ENCODE results near the gene OTX1.

The OTX1 gene

DNA sequence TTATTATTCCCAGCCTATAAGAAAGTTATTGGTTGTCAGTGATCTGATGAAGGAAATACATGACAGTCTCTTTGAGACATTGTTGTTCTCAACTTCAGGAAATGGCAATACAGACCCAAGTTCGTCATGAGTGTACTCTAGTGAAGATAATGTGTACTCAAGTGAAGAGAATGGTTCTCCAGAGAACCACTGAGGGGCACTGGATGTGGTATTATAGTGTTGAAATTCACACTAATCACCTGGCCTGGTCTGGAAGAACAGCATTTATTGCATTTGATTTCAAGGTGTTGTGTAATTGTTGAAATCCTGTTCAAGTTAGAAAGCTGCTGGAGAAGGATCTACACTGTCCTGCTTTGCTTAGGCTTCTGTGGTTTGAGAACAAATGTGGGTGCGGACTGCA, 23.4 kb upstream of the OTX1 start:
- H3K4me1 ChIP-seq (ENCODE audit: control insufficient read depth, insufficient read depth, low read length), result no peaks in the 10 kb centered on the region
- no peak overlapping the region for H3K4me2 ChIP-seq (ENCODE audit: low read length)
- no peaks in the 10 kb centered on the region for H3K9me3 ChIP-seq (replicated peaks; ENCODE audit: low read length)
- H3K9ac ChIP-seq (ENCODE audit: low read depth, low read length), result no peak overlapping the region
- no peak overlapping the region for H3K4me3 ChIP-seq (ENCODE audit: low read length)
- H3K27me3 ChIP-seq (ENCODE audit: control insufficient read depth, insufficient read depth, low read length), result no peaks in the 10 kb centered on the region
- peaks cover 4% of the 10 kb centered on the region for H3K36me3 ChIP-seq (ENCODE audit: insufficient read depth, low read length)

DNA sequence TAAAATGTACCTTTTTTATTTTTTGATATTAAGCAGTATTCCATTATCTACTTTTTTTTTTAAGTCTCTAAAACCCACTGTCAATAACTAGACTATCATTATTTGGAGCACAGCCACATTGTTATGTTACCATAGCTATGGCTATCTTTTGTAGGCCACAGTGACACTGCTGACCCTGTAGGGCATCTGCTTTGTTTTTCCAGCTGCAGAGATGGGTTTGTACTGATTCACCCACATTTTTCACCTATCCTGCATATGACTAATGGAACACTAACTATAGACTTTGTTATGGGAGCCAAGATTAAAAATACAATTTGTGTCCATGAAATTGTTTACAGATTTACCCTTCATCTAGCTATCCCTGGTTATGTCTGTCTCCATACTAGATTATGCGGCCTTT, 21.6 kb upstream of the OTX1 start:
- Histone ChIP-seq H3K4me2 (ENCODE audit: low read length) (no peak overlapping the region), H3K9me3 (replicated peaks; ENCODE audit: low read length) (no peaks in the 10 kb centered on the region), H3K9ac (ENCODE audit: low read depth, low read length) (no peak overlapping the region), H3K27me3 (ENCODE audit: control insufficient read depth, insufficient read depth, low read length) (no peaks in the 10 kb centered on the region), H3K36me3 (ENCODE audit: insufficient read depth, low read length) (peaks cover 4% of the 10 kb centered on the region), H3K4me1 (ENCODE audit: control insufficient read depth, insufficient read depth, low read length) (no peaks in the 10 kb centered on the region), H3K4me3 (ENCODE audit: low read length) (no peak overlapping the region)

DNA sequence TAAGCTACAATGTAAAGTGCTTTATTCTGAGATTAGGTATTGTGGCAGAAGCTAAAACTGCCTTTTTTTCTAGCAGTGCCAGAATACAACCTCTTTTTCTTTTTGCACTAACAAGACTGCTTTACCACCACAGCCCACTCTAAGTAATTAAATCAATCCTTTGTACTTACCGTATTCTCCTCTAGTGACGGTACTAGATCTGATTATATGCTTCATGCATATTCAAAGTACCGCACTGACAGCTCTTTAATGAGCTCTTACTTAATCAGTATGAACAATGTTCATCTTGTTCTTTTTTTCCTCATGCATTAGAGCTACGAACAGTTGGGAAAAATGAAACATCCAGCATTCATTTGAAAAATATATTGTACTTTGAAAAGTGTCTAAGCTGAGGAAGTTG, 16.1 kb upstream of the OTX1 start:
- no peaks in the 10 kb centered on the region for H3K9me3 ChIP-seq (replicated peaks; ENCODE audit: low read length)
- no peaks in the 10 kb centered on the region for H3K27me3 ChIP-seq (ENCODE audit: control insufficient read depth, insufficient read depth, low read length)
- no peak overlapping the region for H3K9ac ChIP-seq (ENCODE audit: low read depth, low read length)
- H3K36me3 ChIP-seq (ENCODE audit: insufficient read depth, low read length), result no peaks in the 10 kb centered on the region
- H3K4me1 ChIP-seq (ENCODE audit: control insufficient read depth, insufficient read depth, low read length), result peaks cover 6% of the 10 kb centered on the region
- H3K4me3 ChIP-seq (ENCODE audit: low read length), result no peak overlapping the region
- H3K4me2 ChIP-seq (ENCODE audit: low read length), result no peak overlapping the region

DNA sequence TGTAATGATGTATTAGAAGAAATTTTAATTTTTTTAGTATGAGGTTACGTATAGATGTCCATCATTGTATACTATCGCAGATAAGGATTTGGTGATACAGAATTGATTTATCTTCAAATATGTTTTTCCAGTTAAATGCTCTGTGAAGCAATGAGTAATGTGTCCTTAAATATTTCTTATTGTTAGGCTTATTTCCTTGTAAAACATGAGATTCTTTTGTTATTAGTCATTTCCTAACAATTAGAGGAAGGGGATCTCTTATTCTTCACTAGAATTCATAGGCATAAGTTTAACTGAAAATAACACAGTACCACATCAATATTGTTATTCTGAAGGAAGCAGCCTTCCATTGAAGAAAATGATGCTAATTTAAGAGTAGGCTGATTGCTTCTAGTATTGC, 15.5 kb upstream of the OTX1 start:
- Histone ChIP-seq H3K36me3 (ENCODE audit: insufficient read depth, low read length) (no peaks in the 10 kb centered on the region), H3K9me3 (replicated peaks; ENCODE audit: low read length) (no peaks in the 10 kb centered on the region), H3K4me3 (ENCODE audit: low read length) (no peak overlapping the region), H3K4me2 (ENCODE audit: low read length) (no peak overlapping the region), H3K27me3 (ENCODE audit: control insufficient read depth, insufficient read depth, low read length) (no peaks in the 10 kb centered on the region), H3K9ac (ENCODE audit: low read depth, low read length) (no peak overlapping the region), H3K4me1 (ENCODE audit: control insufficient read depth, insufficient read depth, low read length) (peaks cover 6% of the 10 kb centered on the region)

DNA sequence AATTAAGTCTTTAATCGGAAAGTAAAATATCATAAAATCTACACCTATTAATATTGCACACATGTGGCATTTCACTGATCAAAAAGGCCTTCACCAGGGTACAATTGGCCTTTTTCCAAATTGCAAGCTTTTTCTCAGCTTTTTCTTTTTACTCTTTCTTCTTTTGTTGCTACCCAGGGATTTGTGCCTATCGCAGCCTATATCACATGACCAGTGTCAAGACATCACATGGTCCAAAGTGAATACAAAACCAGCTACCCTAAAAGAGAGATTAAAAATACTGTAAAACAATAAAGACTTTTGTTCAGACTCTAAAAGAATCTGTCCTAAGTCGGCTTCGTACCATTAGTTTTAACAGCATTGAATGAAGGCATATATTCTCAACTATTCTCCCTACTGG, 15.0 kb upstream of the OTX1 start:
- no peaks in the 10 kb centered on the region for H3K9me3 ChIP-seq (replicated peaks; ENCODE audit: low read length)
- no peak overlapping the region for H3K4me3 ChIP-seq (ENCODE audit: low read length)

DNA sequence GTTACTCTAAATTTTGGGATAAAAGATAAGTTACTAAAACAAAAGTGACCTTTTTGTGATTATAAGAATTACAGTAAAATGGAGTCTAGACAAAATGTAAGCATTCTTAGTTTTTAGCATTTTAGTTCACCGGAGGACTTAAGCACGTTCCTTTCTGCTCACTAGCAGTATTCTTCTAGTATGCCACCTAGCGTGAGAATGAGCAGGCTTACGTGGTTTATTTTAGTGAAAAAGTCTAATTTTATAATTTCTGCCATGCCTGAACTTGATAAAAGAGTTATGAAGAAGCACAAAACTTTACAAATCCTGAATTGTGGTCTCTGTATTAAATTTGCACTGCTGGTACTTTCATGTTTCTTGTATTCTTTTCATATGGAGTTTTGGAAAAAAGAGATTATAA, 12.6 kb upstream of the OTX1 start:
- no peaks in the 10 kb centered on the region for H3K36me3 ChIP-seq (ENCODE audit: insufficient read depth, low read length)
- H3K4me3 ChIP-seq (ENCODE audit: low read length), result no peak overlapping the region
- no peaks in the 10 kb centered on the region for H3K27me3 ChIP-seq (ENCODE audit: control insufficient read depth, insufficient read depth, low read length)
- H3K4me1 ChIP-seq (ENCODE audit: control insufficient read depth, insufficient read depth, low read length), result peaks cover 6% of the 10 kb centered on the region
- H3K4me2 ChIP-seq (ENCODE audit: low read length), result no peak overlapping the region
- H3K9ac ChIP-seq (ENCODE audit: low read depth, low read length), result no peak overlapping the region
- no peaks in the 10 kb centered on the region for H3K9me3 ChIP-seq (replicated peaks; ENCODE audit: low read length)

More for the DNA sequence above, 15.0 kb upstream of the OTX1 start:
- Histone ChIP-seq H3K4me1 (ENCODE audit: control insufficient read depth, insufficient read depth, low read length) (peaks cover 6% of the 10 kb centered on the region), H3K36me3 (ENCODE audit: insufficient read depth, low read length) (no peaks in the 10 kb centered on the region), H3K9ac (ENCODE audit: low read depth, low read length) (no peak overlapping the region), H3K4me2 (ENCODE audit: low read length) (no peak overlapping the region), H3K27me3 (ENCODE audit: control insufficient read depth, insufficient read depth, low read length) (no peaks in the 10 kb centered on the region)

DNA sequence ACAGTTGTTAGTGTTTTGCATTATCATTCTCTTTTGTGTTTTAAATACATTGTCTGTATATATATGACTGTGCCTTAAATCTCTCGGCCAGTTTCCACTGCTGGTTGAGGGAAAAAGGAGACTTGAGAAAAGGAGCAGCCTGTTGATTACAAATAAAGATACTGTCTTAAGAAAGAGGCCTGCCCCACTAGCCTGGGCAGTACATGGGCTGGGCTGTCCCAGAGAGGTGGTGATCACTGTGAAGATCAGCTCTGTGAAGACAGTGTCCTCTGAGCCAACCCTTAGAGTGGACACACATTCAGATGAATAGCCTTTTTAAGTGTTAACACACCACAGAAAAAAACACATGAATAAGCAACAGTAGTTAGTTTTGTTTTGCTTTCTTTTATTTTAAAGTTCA, 10.0 kb upstream of the OTX1 start:
- H3K4me3 ChIP-seq (ENCODE audit: low read length), result no peak overlapping the region

DNA sequence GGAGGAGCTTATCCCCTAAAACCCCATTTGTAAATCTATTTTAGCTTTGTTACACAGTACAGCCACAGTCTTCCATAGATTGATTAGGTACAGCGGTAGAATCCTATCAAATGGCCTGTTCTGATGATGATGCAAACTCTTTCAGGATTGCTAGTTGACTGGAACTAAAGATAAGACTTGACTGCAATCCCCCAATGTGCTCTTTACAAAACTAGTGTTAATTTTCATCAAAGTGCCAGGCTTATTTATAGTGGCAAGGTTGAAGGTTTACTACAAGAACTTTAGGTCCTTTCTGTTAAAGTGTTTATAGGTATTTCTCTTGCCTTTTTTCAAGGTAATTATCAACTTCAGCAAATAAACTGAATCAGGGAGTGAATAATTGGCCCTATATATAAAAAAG, 9.0 kb upstream of the OTX1 start:
- Histone ChIP-seq H3K9ac (ENCODE audit: low read depth, low read length) (no peak overlapping the region), H3K4me3 (ENCODE audit: low read length) (no peak overlapping the region), H3K9me3 (replicated peaks; ENCODE audit: low read length) (no peaks in the 10 kb centered on the region), H3K4me1 (ENCODE audit: control insufficient read depth, insufficient read depth, low read length) (no peaks in the 10 kb centered on the region), H3K27me3 (ENCODE audit: control insufficient read depth, insufficient read depth, low read length) (no peaks in the 10 kb centered on the region), H3K4me2 (ENCODE audit: low read length) (no peak overlapping the region), H3K36me3 (ENCODE audit: insufficient read depth, low read length) (no peaks in the 10 kb centered on the region)

More for the DNA sequence above, 10.0 kb upstream of the OTX1 start:
- Histone ChIP-seq H3K4me1 (ENCODE audit: control insufficient read depth, insufficient read depth, low read length) (no peaks in the 10 kb centered on the region), H3K27me3 (ENCODE audit: control insufficient read depth, insufficient read depth, low read length) (no peaks in the 10 kb centered on the region), H3K9ac (ENCODE audit: low read depth, low read length) (no peak overlapping the region), H3K9me3 (replicated peaks; ENCODE audit: low read length) (no peaks in the 10 kb centered on the region), H3K36me3 (ENCODE audit: insufficient read depth, low read length) (no peaks in the 10 kb centered on the region), H3K4me2 (ENCODE audit: low read length) (no peak overlapping the region)

DNA sequence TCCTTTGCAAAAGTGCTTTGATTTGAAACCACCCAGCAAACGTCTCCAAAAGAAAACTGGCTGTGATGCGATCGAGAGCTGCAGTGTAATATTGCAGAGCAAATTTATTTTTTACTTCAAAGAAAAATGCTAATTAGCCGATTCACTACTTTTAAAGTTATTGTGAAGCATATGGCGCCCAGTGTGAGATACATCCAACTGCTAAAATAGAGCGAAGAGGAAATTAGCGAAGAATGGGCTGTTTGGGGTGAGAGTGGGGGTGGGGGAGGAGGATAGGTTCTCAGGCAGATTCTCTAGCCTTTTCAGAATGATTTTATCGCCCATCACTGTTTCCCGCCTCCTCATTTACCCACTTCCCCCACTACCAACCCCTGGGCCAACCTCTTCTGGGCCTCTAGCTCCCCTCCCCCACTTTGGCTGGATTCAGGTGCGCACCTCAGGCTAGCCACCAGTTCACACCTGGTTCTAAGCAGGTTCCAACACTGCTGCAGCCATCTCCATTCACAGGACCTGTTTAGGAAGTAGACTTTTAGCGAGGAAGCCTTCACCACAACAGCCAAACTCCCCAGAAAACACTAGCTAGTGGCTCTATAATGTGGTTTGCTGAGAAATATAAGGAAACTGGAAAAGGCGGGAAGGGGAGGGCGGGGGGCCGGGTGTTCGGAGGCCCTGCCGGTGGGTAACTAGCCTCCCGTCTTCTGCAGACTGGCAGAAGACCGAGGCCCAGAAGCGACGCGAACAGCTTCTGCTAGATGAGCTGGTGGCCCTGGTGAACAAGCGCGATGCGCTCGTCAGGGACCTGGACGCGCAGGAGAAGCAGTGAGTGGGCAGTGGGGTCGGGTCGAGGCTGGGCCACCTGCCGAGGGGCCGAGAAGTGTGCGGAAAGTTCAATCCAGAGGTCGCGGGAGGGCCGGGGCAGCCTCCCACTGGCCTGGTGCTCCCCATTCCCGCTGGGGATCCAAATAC, 6.0 kb upstream of the OTX1 start:
- peaks cover 5% of the 10 kb centered on the region for H3K4me1 ChIP-seq (ENCODE audit: control insufficient read depth, insufficient read depth, low read length)
- no peaks in the 10 kb centered on the region for H3K9me3 ChIP-seq (replicated peaks; ENCODE audit: low read length)
- H3K9ac ChIP-seq (ENCODE audit: low read depth, low read length), result no peak overlapping the region
- H3K36me3 ChIP-seq (ENCODE audit: insufficient read depth, low read length), result no peaks in the 10 kb centered on the region
- peaks cover 14% of the 10 kb centered on the region for H3K27me3 ChIP-seq (ENCODE audit: control insufficient read depth, insufficient read depth, low read length)
- no peak overlapping the region for H3K4me2 ChIP-seq (ENCODE audit: low read length)
- H3K4me3 ChIP-seq (ENCODE audit: low read length), result no peak overlapping the region

DNA sequence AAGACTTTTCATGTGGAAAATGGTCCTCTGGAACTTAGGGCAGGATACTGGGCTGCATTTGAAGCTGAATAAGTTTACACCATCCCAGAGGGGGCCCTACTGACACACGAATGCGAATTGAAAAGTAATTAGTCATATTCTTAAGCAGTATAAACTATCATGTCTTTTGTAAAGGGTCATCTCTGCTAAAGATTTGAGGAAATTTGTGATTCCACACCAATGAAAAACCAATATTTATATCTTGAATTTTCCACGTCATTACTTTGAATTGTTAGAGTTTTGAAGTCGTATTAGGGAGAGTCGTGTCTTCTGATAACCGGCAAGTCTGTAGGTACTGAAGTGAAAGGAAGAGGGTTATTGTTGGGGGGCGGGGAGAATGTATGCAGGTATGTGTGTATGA, 4.1 kb upstream of the OTX1 start:
- H3K27me3 ChIP-seq (ENCODE audit: control insufficient read depth, insufficient read depth, low read length), result peaks cover 21% of the 10 kb centered on the region
- H3K9me3 ChIP-seq (replicated peaks; ENCODE audit: low read length), result no peaks in the 10 kb centered on the region
- H3K4me1 ChIP-seq (ENCODE audit: control insufficient read depth, insufficient read depth, low read length), result peaks cover 15% of the 10 kb centered on the region
- no peak overlapping the region for H3K4me3 ChIP-seq (ENCODE audit: low read length)
- H3K36me3 ChIP-seq (ENCODE audit: insufficient read depth, low read length), result no peaks in the 10 kb centered on the region
- H3K9ac ChIP-seq (ENCODE audit: low read depth, low read length), result no peak overlapping the region
- no peak overlapping the region for H3K4me2 ChIP-seq (ENCODE audit: low read length)

DNA sequence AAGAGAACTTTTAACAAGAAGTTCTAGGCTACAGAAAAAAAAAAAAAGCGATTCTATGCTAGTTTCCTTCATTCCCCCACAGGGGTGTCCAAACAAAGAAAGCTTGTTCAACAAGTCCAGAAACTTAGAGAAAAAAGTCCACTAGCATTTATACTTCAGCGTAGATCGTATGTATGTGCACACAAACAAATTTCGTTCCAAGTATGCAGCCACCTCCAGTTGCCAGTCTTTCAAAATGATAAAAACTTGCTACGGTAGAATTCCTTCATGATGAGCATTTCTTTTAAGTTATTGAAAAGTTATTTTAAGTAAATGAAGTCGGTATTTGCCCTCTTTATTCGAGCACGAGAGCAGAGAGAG, 3.7 kb upstream of the OTX1 start:
- Histone ChIP-seq H3K27me3 (ENCODE audit: control insufficient read depth, insufficient read depth, low read length) (peaks cover 21% of the 10 kb centered on the region), H3K9me3 (replicated peaks; ENCODE audit: low read length) (no peaks in the 10 kb centered on the region), H3K4me2 (ENCODE audit: low read length) (no peak overlapping the region), H3K36me3 (ENCODE audit: insufficient read depth, low read length) (no peaks in the 10 kb centered on the region), H3K4me1 (ENCODE audit: control insufficient read depth, insufficient read depth, low read length) (peaks cover 15% of the 10 kb centered on the region), H3K9ac (ENCODE audit: low read depth, low read length) (no peak overlapping the region), H3K4me3 (ENCODE audit: low read length) (no peak overlapping the region)
